HFFc6 (cell line): ENCODE results near the gene NEGR1. TPM values are rescaled to one million over a fixed set of nuclear protein-coding genes. Genes with fewer than 3 reads are reported as not detected.

Source experiments
- DNase-seq: peaks from one replicate; pipeline ENCODE4 v3.0.0-alpha.2; 2018
- H3K27ac Mint-ChIP-seq: 2 replicates; pipeline ENCODE4 v1.8.0; 2020; ENCODE audit warnings: mild to moderate bottlenecking, mixed read lengths
- H3K27me3 Mint-ChIP-seq: 2 replicates; pipeline ENCODE4 v1.8.0; 2021; ENCODE audit warnings: mild to moderate bottlenecking, moderate library complexity, mixed read lengths; ENCODE audit not compliant: insufficient read depth
- H3K36me3 Mint-ChIP-seq: 2 replicates; pipeline ENCODE4 v1.8.0; 2021; ENCODE audit warnings: low read depth, mixed read lengths
- H3K4me1 Mint-ChIP-seq: 2 replicates; pipeline ENCODE4 v1.8.0; 2020; ENCODE audit warnings: low read depth, mixed read lengths
- H3K4me3 Mint-ChIP-seq: 2 replicates; pipeline ENCODE4 v1.8.0; 2020; ENCODE audit warnings: mild to moderate bottlenecking, moderate library complexity, mixed read lengths
- H3K9me3 Mint-ChIP-seq: 2 replicates; pipeline ENCODE4 v1.8.0; 2020; ENCODE audit warnings: mild to moderate bottlenecking, mixed read lengths
- CTCF ChIP-seq: fragments of 200-600 bp; sonication (generic); IDR thresholded peaks from 2 replicates; pipeline ENCODE4 v1.5.0; 2021; ENCODE audit warnings: antibody characterized with exemption, mild to moderate bottlenecking
- total RNA-seq, 6 experiments: library from RNA; stranded (reverse); fragmentation: NEBNext Ultra II Directional; extraction: Animal tissue kit (Norgen Biotek cat#: 25700); gene quantifications; 2 replicates in 1 of 6; 3 replicates in 5 of 6; pipeline ENCODE4 v1.2.3, GENCODE V29; 2021

The NEGR1 gene
- total RNA-seq, 6 experiments from 2014 or later, result 52.8 to 67.6 (median 64.6) TPM

GRCh38 chr1:71647513-71648300 is 634.6 kb downstream of the NEGR1 start:
- no peak for TF ChIP-seq CTCF

GRCh38 chr1:71645015-71645414 is 637.3 kb downstream of the NEGR1 start:
- Mint-ChIP-seq H3K4me1 (peaks cover 28% of the 10 kb centered on the region), H3K9me3 (no peaks in the 10 kb centered on the region), H3K27ac (no peak overlapping the region), H3K4me3 (no peak overlapping the region), H3K36me3 (no peaks in the 10 kb centered on the region), H3K27me3 (no peaks in the 10 kb centered on the region)
- no peak for TF ChIP-seq CTCF
- no peak for DNase-seq

More at GRCh38 chr1:71647513-71648300, 634.6 kb downstream of the NEGR1 start:
- Mint-ChIP-seq H3K4me1 (peaks cover 40% of the 10 kb centered on the region), H3K36me3 (no peaks in the 10 kb centered on the region), H3K9me3 (no peaks in the 10 kb centered on the region), H3K4me3 (no peak overlapping the region), H3K27me3 (no peaks in the 10 kb centered on the region), H3K27ac (no peak overlapping the region)
- DNase-seq, result no peak

- no peak overlapping the region for H3K4me3 Mint-ChIP-seq
- no peak for DNase-seq
- H3K4me1 Mint-ChIP-seq, result peaks cover 25% of the 10 kb centered on the region
- H3K36me3 Mint-ChIP-seq, result peaks cover 17% of the 10 kb centered on the region
- no peaks in the 10 kb centered on the region for H3K27me3 Mint-ChIP-seq
- peaks cover 8% of the 10 kb centered on the region; the same call in 1 of the 2 replicates for H3K9me3 Mint-ChIP-seq
- TF ChIP-seq CTCF, result no peak
- no peak overlapping the region for H3K27ac Mint-ChIP-seq
These were observed 640.4 kb downstream of the NEGR1 start for GRCh38 chr1:71641903-71642302.

GRCh38 chr1:71640998-71641397 is 641.3 kb downstream of the NEGR1 start:
- no peak overlapping the region for H3K4me3 Mint-ChIP-seq
- H3K27me3 Mint-ChIP-seq, result no peaks in the 10 kb centered on the region
- no peak for TF ChIP-seq CTCF
- H3K4me1 Mint-ChIP-seq, result peaks cover 25% of the 10 kb centered on the region
- H3K36me3 Mint-ChIP-seq, result peaks cover 17% of the 10 kb centered on the region
- H3K27ac Mint-ChIP-seq, result no peak overlapping the region
- no peak for DNase-seq
- H3K9me3 Mint-ChIP-seq, result peaks cover 8% of the 10 kb centered on the region; the same call in 1 of the 2 replicates

- Mint-ChIP-seq H3K27me3 (no peaks in the 10 kb centered on the region), H3K4me1 (peaks cover 25% of the 10 kb centered on the region), H3K27ac (no peak overlapping the region), H3K9me3 (peaks cover 15% of the 10 kb centered on the region), H3K4me3 (no peak overlapping the region), H3K36me3 (peaks cover 24% of the 10 kb centered on the region)
- no peak for DNase-seq
- TF ChIP-seq CTCF, result no peak
These were observed 642.2 kb downstream of the NEGR1 start for GRCh38 chr1:71640116-71640515.
